Fibroblast of mammary gland (primary cell): ENCODE measurements around the gene KCNQ1.

ENCODE experiments used
- DNase-seq: peaks from one replicate; pipeline ENCODE4 v3.0.0-alpha.2; 2010; ENCODE audit warnings: low read depth
- H3K4me3 ChIP-seq: 2 replicates; pipeline ENCODE4 v1.5.1; 2011; ENCODE audit warnings: low read depth, mild to moderate bottlenecking, low read length, moderate library complexity; ENCODE audit not compliant: control insufficient read depth
- TF ChIP-seq, protein P1 (sequence below): conservative IDR thresholded peaks from 2 replicates; pipeline ENCODE4 v1.5.1; 2011; ENCODE audit warnings: low read depth, low read length, inconsistent platforms; ENCODE audit not compliant: control insufficient read depth, insufficient read depth

Gene KCNQ1

DNA sequence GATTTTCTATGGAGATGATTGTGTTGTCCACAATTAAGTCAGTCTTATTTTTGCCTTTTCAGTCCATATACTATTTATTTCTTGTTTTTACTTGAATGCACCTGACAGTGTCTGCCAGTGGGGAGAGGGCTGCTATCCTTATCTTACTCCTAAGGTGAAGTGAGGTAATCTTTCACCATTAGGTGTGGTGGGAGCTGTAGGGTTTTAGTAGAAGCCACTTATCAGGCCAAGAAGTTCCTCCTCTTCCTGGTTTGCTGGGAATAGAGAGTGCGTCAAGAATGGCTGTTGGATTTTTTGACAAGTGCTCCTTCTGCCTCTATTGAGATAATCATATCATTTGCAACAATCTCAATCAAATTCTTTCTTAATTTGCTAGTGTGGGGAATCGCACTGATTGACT, 108.4 kb downstream of the KCNQ1 start:
- TF ChIP-seq, protein P1, sequence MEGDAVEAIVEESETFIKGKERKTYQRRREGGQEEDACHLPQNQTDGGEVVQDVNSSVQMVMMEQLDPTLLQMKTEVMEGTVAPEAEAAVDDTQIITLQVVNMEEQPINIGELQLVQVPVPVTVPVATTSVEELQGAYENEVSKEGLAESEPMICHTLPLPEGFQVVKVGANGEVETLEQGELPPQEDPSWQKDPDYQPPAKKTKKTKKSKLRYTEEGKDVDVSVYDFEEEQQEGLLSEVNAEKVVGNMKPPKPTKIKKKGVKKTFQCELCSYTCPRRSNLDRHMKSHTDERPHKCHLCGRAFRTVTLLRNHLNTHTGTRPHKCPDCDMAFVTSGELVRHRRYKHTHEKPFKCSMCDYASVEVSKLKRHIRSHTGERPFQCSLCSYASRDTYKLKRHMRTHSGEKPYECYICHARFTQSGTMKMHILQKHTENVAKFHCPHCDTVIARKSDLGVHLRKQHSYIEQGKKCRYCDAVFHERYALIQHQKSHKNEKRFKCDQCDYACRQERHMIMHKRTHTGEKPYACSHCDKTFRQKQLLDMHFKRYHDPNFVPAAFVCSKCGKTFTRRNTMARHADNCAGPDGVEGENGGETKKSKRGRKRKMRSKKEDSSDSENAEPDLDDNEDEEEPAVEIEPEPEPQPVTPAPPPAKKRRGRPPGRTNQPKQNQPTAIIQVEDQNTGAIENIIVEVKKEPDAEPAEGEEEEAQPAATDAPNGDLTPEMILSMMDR = no peak

DNA sequence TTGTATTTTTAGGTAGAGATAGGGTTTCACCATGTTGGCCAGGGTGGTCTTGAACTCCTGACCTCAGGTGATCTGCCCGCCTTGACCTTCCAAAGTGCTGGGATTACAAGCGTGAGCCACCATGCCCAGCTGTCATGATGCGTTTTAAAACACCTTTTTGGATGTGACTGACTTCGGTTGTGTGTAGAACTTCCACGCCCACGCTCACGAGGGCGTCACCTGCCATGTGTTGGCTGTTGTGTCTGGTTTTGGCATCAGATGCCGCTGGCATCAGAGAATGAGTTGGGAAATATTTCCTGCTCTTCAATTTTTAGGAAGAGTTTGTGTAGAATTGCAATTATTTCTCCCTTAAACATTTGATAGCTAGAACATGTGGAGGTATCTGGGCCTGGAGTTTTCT, 109.1 kb downstream of the KCNQ1 start:
- no peak for DNase-seq
- TF ChIP-seq, protein P1 = no peak
- no peak overlapping the region for H3K4me3 ChIP-seq

More for the DNA sequence above, 108.4 kb downstream of the KCNQ1 start:
- DNase-seq = no peak
- no peak overlapping the region for H3K4me3 ChIP-seq

DNA sequence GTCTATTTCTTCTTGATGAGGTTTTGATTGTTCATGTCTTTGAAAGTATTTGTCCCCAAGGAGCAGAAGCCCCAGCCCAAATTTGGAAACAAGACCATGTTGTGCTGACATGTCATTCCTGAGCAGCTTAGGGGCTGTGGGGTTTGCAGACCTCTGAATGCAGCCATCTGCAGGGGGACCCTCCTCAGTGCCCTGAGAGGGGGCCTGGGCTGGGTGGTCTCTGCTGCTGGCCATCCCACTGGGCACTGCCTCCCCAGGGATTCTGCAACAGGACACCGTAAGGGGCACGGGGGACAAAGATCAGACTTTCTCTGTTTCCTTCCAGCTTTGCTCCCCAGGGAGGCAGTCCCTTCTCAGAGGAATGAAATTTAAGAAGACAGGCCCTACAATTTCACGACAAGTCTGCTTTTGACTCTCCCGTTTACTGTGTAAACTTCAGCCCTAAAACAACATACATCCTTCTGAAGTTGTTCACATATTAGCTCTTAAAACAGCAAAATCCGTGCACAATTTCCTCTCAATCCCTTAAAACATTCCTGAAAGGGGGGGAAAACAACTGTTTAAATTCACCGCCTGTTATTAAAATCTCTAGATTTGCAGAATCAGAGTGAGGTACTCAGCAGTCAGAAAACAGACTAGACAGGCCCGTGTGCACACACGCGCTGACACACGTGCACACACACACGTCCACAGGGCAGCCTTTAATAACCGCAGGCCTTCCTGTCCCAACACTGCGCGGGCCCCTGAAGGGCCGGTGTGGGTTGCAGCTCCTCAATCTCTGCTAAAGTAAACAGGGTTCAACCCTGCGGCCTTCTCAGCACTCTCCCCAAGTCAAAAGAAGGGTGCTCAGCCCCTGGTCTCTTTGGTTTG, 109.8 kb downstream of the KCNQ1 start:
- DNase-seq = no peak
- TF ChIP-seq, protein P1 = no peak
- no peak overlapping the region for H3K4me3 ChIP-seq

DNA sequence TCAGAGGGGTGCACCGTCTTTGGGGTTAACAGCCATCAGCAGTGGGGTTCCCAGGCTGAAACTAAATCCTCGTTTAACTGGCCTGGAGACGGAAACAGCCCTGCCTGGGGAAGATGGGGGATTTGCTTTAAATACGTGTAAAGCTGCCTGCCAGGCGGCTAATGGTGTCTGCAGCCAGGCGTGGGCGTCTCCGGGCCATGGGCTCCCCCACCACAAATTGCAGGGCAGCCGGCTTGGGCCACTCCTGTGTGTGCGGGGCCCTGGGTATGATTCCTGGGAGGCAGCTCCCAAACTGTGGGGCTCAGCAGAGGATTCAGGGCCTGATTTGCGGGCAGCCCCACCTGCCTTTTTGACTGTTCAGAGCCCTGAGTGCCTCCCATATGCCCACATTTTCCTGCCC, 110.5 kb downstream of the KCNQ1 start:
- no peak overlapping the region for H3K4me3 ChIP-seq

DNA sequence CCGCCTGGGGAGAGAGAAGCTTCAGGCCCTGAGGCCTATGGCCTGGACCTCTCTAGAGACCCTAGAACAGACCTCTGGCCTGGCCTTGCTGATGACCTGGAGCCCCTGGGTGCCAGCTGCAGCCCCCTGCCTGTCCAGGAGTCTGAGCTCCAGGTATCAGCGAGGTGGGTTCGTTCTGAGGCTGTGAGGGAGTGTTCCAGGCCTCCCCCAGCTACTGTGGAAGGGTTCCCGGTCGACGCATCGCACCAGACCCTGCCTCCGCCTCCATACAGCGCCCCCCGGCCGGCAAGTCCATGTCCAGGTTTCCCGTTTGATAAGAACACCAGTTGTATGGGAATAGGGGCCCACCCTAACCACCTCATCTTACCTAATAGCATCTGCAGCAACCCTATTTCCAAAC, 111.1 kb downstream of the KCNQ1 start:
- no peak for DNase-seq
- no peak overlapping the region for H3K4me3 ChIP-seq
- TF ChIP-seq, protein P1 = no peak

More for the DNA sequence above, 110.5 kb downstream of the KCNQ1 start:
- TF ChIP-seq, protein P1 = no peak
- DNase-seq = no peak

DNA sequence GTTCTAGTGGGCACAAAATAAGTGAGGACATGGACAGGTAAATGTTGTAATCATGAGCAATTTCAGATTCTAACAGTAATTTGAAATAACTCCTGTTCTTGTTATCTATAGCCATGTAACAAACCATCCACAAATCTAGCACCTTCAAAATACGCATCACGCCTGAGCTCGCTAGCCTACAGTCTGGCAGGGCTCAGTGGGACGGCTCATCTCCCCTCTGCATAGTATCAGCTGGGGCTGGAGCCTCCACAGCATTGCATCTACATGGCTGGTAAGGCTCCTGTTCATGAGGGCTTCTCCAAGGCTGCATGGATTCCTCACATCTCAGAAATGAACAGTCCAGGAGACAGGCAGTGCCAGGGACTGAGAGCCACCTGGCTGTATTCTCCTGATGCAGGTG, 112.6 kb downstream of the KCNQ1 start:
- H3K4me3 ChIP-seq = no peak overlapping the region
- TF ChIP-seq, protein P1 = no peak
- DNase-seq = no peak

DNA sequence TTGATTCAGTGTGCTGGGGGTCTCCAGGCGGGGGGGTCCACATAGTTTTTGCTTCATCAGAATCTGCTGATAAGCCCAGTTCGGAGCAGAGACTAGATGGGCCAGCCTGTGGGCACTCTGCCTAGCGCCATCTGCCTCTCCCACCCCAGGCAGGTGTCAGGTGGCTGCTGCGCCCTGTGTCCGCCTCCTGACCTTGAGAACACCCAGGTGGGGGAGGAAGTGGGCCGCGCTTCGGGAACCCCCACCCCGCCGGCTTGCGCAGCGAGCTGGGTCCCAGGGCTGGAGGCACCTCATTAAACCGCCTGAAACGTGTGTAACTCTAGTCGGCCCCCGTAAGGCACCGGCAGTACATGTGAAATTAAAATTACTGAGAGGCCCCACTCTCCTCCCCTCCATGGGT, 113.6 kb downstream of the KCNQ1 start:
- DNase-seq = no peak
- TF ChIP-seq, protein P1 = no peak
- no peak overlapping the region for H3K4me3 ChIP-seq
